Measurements from ENCODE around the gene SLC22A23.

SLC22A23 gene

DNA sequence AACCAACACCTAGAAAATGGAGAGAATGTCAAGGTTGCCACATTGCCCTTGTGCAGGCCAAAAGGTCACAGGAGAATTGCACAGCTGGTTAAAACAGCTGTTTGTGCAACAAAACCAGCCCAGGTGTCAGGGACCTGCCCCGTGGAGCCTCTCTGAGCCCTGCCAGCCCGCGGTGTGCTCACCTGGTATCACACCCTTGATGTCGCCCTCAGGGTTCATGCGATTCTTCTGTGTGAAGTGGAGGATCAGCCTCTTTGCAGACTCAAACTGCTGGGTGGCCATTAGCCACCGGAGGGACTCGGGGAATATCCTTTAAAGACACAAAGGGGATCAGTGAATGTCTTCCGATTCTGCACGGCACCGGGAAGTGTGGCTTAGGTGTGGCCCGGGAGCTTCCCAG, 158.9 kb downstream of the SLC22A23 start:
- DNase-seq (ENCODE audit: low spot score): no peak

DNA sequence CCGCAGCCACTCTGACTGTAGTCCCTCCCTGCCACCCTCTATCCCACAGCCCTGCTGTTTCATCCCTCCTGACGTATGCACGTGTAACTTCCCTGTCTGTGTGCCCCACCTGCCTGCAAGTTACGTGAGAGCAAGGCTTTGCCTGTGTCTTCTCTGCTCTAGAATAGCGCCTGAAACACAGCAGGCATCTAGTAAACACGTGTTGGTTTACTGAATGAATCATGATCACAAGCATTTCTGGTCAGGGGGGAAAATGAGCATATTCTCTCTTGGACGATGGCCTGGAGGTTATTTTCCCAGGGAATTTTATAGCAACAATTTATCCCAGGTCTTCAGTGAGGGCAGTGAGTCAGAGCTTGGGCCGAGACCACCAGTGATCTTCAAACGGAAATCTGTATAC, 159.8 kb downstream of the SLC22A23 start:
- no peak for DNase-seq (ENCODE audit: low spot score)

DNA sequence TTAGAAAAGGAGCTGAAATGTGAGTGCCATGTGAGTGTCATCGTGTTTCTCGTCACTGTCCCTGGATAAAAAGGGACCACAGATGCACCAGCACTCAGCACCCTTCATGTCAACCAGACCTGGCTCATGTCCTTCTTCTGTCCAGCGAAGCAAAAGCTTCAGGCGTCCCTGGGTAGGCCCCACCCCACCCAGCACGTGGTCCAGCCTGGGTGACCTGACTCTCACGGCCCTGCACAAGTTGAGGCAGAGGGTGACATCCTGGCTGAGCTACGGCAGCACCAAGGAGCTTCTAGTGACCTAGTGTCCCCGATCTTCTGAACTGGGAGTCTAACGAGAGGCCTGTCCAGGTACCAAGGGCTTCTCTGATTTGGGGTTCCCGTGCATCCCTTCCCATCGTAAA, 160.3 kb downstream of the SLC22A23 start:
- DNase-seq (ENCODE audit: low spot score): no peak

DNA sequence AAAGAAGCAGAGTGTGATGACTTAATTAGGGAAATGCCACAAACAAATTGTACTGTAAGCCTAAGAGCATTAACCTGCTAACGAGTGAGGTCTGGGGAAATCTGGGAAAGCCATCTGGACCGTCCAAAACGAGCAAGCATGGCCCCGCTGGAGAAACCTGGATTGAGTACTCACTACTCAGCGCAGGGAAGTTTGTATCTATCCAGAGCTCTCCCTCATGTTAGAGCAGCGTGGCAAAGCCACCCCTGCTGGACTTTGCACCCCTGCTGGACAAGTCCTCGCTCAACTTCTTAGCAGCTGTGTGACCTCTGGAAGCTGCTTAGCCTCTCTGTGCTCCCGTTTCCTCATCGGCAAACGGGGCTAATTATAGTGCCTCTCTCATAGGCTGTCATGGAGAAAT, 160.8 kb downstream of the SLC22A23 start:
- DNase-seq (ENCODE audit: low spot score): no peak

DNA sequence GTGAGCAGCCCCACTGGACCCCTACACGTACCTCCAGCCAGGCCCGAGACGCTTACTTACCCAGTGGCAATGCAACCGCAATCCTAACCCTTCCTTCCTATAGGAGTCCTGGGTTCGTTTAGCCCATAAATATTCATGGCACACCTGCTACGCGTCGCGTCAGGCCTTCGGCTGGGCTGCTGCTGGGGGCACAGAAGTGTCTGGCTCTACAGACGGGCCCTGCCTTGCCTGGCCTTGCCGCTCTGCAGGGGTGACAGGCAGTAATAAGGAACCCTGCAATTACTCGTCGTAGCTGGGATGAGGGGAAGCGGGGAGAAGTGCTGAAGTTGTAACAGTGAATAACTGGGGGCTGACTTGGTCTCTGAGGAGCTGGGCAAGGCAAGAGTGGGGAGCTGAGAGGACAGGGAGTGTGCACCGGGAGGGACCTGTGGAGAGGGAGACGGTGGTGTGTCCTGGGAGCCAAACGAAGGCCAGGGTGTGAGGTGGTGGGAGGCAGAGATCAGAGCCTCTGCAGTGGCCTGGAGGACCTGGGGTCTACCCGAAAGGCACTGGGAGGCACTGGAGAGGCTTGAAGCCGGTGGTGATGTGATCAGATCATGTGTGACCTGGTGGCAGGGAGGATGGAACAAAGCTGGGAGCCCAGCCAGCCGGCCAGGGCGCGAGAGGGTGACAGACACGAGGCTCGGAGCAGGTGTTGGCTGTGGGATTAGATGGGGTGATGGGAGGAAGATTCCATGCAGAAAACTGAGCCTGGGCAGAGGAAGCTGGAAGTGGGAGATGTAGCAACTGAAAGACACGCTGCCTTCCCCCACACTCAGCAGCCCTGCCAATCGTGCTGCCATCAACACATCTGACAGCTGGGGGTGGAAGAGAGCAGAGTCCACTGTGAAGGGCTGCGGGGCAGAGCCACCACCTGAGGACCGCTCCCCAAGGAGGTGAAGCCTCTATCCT, 161.7 kb downstream of the SLC22A23 start:
- DNase-seq (ENCODE audit: low spot score): no peak

DNA sequence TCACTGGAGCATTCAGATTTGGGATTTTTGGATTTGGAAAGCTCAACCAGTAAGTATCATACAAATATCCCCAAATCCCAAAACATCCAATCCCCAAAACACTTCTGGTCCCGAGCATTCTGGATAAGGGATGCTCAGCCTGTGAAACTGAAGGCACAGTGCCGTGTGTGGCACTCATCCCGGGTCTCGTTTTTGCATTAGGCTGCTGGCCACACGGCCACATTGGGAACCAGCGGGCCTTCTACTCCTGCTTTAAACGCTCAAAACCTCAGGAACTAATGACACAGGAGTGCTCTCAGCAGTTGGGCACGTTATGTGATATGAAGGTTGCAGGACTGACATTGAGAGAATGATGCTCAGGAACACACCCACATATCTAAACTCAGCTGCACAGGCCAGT, 162.5 kb downstream of the SLC22A23 start:
- DNase-seq (ENCODE audit: low spot score): no peak

DNA sequence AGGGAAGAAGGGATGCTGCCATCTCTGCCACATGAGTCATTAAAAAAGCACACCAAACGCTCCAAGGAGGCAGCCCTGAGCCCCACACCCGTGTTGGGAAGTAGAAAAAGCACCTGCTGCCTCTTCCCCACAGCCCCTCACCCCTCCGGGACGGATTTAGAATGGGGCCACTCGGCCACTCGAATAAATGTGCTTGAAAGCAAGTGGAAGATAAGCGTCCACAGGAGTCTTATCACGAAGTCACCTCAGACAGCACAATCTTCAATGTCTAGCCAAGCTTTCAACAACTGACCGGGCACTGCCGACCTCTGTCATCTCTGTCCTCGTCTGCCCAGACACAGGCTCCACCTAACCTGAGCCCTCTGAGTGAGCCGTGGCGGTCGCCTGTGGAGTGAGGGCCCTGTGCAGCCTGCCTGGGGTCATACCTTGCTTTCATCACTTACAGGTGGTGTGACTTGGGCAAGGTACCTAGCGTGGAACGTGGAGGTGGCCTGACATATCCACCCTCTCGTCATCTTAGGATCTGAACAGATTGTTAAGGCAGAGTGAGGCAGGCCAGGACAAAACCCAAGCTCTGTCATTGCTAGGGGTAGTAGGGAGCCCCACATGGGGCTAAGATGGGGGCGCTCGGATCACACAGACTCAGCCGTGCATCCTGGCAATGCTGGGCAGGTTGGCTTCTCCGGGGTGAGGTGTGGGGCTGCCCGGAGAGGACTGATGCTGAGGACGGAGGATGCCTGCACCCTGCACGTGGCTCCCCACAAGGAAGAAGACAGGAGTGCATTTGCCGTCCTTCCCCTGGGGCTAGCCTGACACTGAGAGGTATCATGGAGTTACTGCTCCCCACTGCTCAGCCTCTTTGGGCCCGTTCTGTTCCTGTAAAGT, 163.3 kb downstream of the SLC22A23 start:
- DNase-seq (ENCODE audit: low spot score): no peak

DNA sequence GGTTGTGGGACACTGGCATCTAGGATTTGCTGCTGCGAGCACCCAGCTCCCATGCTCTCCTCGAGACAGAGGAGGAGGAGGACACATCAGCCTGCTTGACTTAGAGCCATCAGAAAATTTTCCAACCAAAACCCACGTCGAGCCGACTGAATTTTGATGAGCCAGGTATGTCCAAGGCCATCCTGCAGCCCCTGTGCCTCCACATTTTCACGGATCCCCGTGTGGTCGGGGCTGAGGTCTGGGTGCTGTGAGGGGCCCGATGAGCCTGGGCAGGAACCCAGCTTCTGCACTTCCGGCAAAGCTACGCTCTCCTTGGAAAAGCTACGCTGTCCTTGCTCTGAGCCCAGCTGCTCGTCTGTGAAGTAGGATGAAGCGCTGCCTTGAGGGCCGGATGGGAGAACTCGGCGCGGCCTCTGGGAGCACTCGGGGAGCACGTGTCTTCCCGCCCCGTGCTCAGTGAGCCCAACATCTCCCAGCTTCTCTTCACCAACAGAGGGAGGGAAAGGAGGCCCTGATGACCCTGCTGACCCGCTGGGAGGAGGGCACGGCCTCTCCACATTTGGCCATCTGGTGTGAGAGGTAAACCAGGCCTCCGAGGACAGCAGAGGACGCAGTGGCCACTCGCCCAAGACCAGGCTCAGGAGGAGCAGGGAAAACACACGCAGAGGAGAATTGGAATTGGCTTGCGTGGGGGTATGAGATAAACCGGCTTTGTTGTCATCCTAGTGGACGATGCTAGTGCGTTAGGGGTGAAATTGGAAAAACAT, 164.2 kb downstream of the SLC22A23 start:
- DNase-seq (ENCODE audit: low spot score): no peak

DNA sequence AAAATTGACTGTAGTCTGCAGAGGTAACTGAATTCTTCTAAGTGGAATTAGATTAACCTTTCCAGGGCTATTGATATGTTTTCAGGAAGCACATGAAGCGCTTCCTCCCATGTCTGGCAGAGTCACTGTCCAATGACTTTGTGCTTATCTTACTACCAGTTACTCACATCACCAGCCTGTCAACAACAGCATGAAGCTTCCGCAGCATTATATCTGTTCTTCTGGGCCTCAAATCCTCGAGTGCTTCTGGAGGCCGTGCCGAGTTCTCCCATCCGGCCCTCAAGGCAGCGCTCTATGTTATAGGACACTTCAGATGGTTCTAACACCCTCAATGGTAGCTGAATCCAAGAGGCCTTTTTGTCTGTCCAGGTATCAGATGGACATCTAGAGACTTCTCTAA, 164.9 kb downstream of the SLC22A23 start:
- no peak for DNase-seq (ENCODE audit: low spot score)

DNA sequence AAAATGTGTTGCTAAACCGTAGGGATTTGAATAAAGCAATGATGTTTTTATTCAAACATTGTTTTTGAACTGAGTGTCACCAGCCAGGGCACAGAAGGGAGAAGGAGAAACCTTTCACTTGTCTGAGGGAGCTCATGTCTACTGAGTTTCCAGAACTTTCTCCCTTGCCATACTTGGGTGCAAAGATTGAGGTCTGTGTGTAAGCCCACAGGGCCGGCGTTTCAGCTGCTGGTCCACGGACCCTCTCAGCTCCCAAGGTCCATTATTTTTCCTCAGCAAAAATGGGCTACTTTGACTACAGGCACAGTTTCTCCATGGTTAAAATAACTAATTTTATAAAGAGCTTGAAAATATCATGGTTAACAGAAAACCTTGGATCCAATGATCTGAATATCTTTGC, 165.5 kb downstream of the SLC22A23 start:
- DNase-seq (ENCODE audit: low spot score): no peak

DNA sequence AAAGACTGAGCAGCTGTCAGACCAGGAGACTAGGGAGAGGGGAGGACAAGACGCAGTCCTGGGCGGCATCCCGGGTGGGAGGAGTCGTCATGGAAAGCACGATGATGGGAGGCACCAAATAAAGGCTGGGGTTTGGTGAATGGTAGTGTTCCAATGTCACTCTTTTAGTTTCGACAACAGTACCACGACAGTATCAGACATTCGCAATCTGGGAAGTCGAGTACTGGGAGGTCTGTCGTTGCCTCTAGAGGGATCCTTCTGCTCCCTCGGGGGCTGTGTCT, 166.0 kb downstream of the SLC22A23 start:
- no peak for DNase-seq (ENCODE audit: low spot score)

DNA sequence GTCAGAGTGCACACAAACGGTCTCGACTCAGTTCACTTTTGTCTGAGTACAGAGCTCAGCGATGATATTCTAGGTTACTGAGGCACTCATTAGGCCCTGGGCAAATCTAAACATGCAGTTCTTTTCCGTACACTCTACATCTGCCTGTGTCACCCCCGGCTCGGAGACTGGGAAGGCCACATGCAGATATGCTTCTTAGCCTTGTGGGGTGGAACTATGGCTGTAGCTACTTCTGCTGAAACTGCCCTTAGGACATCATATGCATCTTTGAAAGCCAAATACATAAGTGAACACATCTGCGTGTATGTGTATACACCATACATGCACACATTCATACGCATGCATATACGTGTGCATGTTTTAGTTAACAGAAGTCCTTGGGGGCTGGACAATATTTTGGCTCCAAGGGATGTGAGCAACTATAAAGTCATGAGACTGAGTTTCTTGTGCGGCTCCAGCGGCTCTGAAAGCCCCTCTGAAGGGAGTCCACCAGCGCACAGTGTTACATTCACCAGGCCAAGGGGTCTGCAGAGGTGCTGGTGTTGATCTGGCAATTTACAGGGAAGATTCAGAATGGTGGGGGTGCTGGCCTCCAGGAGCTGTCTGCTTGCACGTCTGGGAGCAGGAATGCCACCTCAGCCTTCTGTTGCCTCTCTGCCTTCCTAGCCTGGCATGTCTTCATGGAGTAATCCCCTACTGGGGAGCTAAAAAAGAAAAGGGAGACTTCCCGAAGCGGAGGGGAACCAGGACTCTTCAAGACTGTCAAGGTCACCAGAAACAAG, 166.5 kb downstream of the SLC22A23 start:
- no peak for DNase-seq (ENCODE audit: low spot score)

DNA sequence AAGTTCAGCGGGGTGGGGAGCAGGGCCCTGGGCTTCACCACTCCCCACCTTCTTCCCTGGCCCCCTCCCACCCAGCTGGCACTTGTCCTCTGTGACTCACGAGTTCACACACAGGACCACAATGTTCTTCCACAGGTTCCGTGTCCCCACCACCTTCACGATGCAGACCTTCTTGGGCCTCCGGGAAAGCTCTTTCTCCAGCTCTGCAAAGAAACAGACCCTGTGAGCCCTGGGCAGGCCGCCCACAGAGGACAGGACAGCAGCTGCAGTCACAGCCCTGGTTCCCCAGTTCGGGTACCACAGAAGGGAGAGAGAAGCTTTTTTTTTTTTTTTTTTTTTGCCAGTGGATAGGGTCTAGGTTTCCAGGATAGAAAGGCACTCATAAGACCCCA, 167.2 kb downstream of the SLC22A23 start:
- no peak for DNase-seq (ENCODE audit: low spot score)

DNA sequence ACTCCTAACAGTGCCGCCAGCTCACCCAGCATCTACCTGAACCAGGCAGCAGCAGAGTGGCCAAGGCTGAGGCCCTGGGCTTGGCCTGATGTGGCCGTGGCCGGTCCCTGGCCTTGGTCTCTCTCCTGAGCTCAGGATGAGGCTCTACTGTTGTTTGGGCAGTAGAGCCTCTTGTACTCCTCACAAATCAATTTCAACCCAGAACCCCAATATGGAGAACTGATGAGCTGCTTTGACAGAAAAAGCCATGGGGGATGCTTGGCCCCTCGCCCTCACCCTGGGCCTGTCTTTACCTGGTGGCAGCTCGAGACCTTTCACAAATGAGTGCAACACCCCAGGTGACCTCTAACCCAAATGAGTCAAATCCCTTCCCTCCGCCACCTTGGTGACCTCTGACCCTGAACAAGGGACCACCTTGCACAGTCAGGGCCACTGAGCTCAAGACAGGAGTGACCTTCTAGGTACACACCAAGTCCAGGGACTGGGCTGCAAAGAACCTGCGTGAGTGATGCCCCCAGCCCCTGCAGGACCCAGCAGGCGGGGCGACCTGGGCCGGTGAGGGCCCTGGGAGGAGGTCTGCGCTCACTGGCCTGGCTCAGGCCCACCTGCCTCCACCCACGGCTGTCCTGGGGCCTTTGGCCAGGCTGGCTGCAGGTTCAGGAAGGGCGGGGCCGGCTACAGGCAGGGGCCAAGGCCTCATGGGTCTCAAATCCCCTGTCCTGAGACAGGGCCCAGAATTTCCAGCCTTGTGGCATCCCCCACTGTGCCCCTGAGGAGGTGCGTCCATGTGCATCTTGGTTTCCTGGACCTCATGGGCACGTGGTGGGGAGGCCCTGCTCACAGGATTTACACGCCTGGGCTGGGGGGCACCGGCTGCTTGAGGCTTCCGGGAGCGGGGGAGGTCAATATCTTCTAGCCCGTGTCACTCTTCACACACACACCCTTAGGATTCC, 167.9 kb downstream of the SLC22A23 start:
- DNase-seq (ENCODE audit: low spot score): no peak

DNA sequence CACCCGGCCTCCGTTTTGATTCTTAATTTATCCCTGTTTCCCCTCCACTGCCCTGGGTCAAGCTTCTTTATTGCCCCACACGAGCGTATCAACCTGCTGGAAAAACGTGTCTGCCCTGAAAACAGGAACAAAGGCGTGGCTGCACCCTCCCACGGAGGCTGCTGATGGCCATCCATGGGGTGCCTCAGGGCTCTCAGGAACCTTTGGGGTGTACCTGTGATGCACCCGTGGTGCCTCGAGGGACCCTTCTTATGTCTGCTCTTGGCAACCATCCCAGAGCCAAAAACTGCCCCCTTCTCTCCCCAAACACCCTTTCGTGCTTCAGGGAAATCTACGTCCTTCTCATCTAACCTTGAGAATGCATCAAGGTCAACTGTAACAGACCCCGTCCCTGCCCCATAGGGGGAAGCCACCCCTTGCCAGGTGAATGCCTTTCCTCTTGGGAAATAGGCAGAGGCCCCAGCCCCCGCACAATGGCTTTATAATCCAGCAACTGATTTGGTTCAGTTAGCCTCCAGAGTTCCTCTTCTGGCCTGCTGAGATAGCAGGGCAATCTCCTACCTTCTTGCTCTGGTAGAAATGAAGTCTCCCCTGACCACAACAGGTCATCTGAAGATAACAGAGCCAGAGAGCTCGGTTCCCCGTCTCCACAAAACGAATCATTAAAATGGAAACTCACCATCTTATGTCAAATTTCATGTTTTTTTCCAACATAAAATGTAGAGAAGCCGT, 168.7 kb downstream of the SLC22A23 start:
- no peak for DNase-seq (ENCODE audit: low spot score)

DNA sequence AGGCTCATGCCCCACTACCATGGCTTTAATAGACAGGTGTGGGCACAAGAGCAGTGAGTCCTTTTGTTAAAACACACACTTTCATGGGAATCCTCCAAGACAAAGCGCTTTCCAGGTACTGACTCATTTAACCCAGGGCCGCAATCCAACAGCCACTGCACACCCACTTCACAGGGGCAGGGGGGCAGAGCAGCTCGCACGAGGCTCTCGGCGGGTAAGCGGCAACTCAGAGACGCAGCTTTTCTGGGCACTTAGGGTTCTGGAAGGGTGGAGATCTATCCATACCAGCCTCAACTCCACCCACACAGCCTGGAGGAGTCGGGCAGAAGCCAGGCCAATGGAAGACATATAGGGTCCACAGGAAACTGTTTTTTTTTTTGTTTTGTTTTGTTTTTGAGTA, 169.5 kb downstream of the SLC22A23 start:
- no peak for DNase-seq (ENCODE audit: low spot score)

DNA sequence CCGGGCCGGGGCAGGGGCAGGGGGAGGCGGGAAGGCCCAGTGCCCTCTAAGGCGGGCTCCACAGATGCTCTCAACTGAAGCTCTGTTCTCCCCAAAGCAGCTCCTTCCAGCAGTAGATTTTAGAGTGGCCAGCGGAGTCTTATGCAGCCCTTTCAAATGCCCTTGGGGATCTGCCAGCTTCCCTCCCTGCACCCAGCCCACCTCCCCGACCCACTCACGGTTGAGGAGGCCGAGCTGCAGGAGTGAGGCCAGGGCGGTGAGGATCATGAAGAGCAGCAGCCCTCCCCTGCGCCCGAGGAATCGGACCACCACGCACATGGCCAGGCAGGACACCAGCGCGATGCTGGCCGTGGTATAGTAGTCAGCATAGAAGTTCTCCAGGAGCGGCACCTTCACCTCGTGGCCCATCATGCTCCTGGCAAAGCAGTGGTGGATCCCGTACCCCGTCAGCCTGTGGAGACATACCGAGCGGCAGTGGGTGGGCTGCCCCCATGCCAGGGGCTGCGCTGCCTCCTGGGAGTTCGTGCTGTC, 170.1 kb downstream of the SLC22A23 start:
- no peak for DNase-seq (ENCODE audit: low spot score)

DNA sequence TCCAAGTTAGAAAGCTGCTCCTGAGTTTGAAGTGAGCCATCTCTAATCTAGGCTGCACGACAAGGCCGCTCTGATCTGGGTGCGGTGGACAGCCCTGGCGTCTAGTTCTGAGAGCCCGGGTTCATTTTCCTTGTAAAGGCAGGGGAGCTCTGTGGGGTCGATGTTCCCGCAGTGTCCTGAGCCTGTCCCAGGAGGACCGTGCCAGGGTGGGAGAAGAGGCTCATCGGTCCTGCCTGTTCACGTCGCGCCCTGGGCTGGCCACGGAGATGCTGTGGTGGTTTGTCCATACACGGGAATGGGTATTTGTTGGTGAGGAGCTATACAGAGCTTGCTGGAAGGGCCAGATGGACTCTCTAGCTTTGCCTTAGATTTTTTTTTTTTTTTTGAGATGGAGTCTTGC, 171.1 kb downstream of the SLC22A23 start:
- no peak for DNase-seq (ENCODE audit: low spot score)

DNA sequence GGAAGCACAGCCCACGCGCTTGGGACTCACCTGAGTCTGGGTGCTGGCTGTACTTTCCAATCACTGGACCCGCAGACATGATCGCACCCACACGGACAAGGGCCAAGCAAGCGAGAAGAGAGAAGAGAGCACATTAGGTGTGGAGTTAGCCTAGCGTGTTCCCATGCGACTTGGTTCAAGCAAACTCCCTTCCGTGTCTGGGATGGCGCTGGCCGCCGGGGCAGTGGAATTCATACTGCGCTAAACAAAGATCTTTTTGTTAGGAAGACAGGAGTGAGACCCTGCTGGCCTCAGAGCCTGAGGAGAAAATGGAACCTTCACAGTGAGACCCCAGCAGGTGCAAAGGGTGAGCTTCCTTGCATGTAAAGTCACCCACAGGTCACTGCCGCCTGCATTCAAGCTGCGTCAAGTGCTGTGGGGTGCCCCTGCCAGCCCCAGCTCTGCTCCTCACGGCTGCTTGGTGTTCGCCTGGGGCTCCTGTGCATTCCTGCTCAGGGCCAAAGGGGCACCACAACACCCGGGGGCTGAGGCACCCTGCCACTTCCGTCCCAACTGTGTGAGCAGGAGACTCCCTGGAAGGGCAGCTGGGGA, 171.7 kb downstream of the SLC22A23 start:
- no peak for DNase-seq (ENCODE audit: low spot score)

All from LoVo (cell line).